Skeletal muscle cell (primary cell): ENCODE data around the gene DPF3.
"Not testable (repeated sequence)": the region's sequence is repeated elsewhere in the genome, so short reads cannot be mapped to it uniquely, and the experiment has no call there.

Source experiments
- DNase-seq: peaks from one replicate; pipeline ENCODE4 v3.0.0-alpha.2; 2010; ENCODE audit warnings: low read depth
- H3K4me3 ChIP-seq: 2 replicates; pipeline ENCODE4 v1.5.1; 2011; ENCODE audit warnings: low read depth, mild to moderate bottlenecking, control low read depth, low read length, moderate library complexity

DPF3 gene

DNA sequence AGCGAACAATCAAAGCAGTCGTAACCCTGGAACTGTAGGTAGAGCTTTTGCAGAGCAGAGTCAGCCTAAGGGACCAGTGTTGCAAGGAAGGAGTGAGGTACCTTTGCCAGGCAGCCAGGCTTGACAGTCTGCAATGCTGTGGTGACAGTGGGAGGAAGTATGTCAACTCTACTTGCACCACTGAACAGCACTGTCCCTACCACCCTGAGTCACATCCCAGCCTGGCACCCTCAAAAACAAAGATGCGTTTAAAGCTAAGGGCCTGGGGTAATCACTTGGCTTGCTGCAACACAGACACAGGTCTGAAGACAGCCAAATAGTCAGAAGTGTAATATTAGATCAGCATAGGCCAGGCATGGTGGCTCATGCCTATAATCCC lies 141.9 kb downstream of the DPF3 start:
- no peak overlapping the region for H3K4me3 ChIP-seq
- DNase-seq = no peak

DNA sequence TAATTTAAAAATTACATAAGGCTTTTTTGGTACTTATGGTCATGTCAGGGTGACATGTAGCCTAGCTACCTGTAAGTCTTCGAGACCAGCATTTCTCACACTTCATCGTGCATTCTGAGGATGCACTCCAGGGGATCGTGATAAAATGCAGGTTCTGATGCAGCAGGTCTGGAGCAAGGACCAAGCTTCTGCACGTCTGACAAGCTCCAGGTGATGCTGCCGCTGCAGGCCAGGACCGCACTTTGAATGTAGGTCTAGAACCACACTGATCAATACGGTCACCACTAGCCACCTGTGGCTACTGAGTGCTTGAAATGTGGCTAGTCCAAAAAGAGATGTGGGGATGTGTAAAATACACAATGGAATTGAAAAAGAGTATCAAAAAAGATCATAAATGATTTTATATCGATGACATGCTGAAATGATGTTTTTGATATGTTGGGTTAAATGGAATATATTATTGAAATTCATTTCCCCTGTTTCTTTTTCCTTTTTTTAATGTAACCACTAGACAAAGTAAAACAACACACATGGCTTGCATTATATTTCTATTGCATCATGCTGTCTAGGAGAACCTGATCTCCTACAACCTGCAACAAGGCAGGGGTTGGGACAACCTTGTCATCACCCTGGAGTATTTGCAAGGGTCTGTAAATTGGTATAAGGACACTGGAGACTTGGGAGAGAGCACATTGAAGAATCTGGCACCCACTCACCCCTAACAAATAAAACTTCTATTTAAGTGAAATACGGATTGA lies 142.4 kb downstream of the DPF3 start:
- no peak overlapping the region for H3K4me3 ChIP-seq
- no peak for DNase-seq

DNA sequence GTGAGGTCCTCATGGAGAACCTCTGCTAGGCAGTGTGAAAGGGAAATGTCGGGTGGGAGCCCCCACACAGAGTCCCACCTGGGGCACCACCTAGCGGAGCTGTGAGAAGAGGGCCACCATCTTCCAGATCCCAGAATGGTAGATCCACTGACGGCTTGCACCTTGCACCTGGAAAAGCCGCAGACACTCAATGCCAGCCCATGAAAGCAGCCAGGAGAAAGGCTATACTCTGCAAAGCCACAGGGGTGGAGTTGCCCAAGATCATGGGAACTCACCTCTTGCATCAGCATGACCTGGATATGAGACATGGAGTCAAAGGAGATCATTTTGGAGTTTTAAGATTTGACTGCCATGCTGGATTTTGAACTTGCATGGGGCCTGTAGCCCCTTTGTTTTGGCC lies 145.0 kb downstream of the DPF3 start:
- not testable (repeated sequence) for H3K4me3 ChIP-seq, DNase-seq

DNA sequence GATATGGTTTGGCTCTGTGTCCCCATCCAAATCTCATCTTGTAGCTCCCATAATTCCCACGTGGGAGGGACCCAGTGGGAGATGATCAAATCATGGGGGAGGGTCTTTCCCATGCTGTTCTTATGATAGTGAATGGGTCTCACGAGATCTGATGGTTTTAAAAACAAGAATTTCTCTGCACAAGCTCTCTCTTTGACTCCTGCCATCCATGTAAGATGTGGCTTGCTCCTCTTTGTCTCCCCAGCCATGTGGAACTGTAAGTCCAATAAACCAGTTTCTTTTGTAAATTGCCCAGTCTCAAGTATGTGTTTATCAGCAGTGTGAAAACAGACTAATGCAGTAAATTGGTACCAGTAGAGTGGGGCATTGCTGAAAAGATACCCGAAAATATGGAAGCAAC lies 146.2 kb downstream of the DPF3 start:
- no peak for DNase-seq
- H3K4me3 ChIP-seq = no peak overlapping the region

DNA sequence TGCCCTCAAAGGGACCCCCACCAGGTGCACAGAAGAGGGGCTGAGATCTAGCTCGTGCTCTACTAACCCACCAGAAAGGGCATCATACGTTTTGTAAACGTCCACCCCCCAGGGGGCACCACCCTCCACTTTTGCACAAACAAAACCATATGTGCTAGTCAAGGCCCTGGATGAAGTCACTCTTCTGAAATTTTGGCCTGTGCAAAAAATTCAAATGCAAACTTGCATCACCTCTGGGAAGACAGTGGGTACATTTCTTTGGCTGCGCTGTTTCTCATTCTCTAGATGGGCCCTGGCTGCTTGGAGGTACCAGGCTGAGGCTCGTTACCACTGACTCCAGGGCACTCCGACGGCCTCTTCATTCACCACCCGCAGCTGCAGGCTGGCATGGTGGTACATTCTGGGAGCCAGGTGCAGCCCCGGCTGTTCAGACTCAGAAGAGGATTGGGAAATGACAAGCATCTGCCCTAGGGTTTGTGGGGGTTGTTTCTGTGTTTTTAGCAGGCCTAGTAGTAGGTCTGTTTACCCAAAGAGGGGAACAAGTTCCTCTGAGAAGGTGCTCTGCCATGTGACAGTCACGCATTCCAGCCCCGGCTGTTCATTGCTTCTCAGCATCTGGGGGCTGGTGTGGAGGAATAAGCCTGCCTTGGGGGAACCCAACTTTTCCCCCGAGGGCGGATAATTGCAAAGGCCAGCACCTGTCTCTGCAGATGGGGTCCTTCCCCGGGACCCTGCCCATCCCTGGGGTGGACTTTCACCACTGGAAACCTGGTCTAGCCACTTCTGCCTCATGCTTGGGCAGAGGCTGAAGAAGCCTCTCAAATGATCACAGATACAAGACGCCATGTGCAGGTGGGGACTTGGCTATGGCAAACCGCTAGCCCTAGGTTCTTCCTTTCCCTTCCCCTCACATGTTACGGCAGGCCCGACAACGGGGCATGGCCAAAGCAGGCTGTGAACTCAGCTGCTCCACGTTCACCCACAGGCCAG lies 147.6 kb downstream of the DPF3 start:
- DNase-seq = peak; percentile 63
- no peak overlapping the region for H3K4me3 ChIP-seq

DNA sequence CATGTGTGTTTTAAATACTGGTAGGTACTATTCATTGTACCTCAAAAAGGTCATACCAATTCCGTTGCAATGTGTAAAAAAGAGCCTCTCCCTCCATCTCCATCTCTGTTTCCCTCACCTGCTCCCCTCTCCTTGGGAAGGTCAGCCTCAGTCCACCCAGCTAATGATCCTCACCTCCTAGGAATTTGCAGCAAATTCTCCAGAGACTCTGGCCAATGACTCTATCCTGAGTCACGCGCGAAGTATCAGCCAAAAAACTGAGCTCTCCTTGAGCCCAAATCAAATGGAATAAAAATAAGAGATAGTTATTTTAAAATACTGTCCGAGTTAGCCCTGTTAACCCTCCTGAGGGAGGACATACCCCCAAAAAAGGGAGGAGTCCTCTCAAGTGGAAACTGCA lies 148.4 kb downstream of the DPF3 start:
- peak; percentile 77 for DNase-seq
- H3K4me3 ChIP-seq = no peak overlapping the region

DNA sequence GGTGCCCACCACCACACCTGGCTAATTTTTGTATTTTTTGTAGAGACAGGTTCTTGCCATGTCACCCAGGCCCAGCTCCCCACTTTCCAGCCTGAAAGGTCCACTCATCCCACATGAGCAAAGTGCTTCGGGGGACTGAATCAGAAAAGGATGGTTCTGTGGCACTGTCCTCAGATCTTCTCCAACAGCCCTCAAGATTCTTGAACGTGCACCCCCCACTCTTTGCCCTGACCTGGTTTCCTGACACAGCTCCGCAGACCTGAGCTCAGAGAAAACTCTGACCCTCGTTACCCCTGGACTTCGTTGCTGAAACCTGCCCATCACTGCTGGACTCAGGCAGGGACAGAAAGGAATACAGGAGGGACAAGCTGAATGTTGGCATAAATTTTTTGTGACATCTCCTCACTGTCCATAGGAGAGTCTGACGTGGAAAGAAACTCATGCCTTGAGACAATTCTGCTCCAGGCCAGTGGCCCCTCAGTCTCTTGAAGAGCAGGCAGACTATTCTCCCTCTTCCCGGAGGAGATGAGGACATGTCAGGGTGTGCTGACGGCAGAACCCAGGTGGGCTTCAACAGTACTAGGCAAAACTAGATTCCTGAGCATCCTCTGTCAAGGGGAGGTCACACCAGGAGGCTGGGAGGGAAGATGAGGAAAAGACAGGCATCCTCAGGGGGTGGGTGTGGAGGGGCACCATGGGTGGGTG lies 149.3 kb downstream of the DPF3 start:
- no peak overlapping the region for H3K4me3 ChIP-seq
- no peak for DNase-seq

DNA sequence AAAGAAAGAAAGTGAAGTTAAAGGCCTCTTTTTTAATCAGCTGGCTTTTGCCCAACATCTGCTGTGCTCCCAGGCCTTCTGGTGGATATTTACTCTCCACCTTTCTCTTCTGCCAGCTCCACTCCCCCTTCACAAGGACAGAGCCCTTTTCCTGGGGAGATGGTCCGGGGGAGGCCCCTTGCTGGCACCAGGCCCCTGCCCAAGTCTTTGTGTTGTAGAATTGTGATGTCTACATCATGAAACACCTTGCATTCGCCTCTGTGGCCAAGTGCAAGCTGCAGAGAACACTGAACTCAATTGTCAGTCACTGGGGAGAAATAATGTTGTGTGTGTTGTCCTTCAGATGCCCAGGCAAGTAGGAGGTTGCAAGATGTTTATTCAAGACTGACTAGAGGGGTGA lies 150.3 kb downstream of the DPF3 start:
- H3K4me3 ChIP-seq = no peak overlapping the region
- no peak for DNase-seq

DNA sequence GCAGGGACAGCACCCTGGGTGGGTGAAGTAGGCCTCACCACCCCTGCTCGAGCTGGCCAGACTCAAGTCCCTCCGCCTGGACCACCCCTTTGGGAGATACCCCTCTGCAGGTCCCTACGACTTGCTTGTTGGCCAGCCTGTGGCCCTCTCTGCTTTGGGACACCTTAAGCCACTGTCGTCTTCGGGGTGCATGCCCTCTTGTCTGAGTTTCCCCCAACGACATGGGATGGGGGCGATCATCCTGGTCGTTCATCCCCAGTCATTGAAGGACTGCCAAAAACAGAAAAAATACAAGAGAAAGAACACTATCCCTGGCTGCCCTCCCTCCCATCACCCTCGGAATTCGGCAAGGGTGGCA lies 151.1 kb downstream of the DPF3 start:
- no peak for DNase-seq
- H3K4me3 ChIP-seq = no peak overlapping the region

DNA sequence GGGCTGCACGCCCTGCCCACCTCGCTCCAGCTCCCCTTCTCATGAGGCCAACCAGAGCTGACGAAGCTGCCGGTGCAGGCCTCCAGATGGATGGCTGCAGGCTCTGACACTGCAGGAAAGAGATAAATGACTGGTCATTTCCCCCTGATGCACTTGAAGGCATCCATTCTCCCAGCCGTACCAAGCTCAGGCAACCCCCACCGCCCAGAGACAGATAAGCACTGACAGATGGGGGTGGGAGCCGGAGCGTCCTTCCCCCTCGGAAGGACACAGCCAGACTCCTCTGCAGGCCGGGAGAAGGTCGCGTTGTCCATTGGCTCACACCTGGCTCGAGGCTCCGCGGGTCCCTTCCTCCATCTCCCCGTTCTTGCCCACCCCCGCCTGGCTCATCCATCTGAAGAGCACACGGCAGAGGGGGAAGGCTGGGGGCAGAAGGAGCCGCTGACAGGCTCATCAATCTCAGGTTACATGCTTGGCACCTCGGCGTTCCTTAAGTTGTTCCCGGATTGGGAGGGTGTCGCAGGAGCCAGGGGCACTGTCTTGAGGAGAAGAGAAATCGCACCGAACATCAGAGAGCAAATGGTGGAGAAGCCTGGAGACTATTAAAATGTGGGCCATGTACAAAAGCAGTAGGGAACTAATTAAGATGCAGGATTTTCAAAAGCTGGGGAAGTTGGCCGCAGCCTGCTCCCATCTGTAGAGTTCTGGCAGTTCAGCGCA lies 151.6 kb downstream of the DPF3 start:
- H3K4me3 ChIP-seq = no peak overlapping the region
- no peak for DNase-seq

DNA sequence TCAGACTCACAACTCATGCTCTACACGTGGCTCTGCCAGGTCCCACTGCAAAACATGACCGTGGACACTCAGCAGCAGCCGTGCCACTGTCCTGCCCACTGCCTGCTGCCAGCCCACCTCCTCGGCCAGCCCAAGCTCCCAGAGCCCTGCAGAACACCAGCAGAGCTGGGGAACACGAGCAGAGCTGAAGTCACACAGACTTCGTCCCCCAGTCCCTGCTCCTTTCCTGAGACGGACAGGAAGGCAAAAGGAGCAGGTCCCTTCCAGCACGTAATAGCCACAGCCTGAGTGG lies 152.1 kb downstream of the DPF3 start:
- no peak for DNase-seq
- no peak overlapping the region for H3K4me3 ChIP-seq

DNA sequence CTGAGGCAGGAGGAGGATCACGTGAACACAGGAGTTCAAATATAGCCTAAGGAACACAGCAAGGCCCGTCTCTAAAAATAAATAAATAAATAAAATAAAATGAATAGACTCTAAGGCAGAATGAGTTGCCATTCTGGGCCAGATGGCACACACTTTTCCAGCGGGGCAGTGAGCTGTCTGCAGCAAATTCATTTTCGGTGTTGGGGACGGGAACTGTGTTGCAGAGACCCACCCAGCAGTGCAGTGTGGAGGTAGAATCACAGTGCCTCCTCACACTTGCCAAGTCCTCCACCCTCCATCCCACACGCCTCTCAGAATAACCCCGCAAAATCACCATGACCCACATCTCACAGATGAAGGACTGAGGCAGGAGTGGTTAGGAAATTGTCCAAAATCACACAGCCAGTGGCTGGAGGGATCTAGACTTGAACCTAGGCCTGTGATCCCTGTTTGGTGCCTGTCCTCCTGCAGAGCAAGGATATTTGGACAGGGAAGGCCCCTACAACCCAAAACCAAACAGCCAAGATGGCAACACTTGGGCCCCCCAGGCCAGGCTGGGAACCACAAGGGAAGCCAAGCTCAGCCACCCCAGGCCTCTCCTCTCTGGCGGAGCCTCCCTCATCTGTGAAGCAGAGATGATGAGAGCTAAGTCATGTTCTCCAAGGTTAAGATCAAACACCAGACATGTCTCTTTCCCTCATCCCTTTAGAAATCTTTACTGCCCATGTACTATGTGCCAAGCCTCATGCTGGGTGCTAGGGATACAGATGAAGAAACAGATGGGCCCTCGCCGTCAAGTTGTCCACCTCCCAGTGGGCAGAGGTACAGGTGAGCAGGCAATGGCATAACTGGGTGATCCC lies 152.7 kb downstream of the DPF3 start:
- DNase-seq = no peak
- no peak overlapping the region for H3K4me3 ChIP-seq

DNA sequence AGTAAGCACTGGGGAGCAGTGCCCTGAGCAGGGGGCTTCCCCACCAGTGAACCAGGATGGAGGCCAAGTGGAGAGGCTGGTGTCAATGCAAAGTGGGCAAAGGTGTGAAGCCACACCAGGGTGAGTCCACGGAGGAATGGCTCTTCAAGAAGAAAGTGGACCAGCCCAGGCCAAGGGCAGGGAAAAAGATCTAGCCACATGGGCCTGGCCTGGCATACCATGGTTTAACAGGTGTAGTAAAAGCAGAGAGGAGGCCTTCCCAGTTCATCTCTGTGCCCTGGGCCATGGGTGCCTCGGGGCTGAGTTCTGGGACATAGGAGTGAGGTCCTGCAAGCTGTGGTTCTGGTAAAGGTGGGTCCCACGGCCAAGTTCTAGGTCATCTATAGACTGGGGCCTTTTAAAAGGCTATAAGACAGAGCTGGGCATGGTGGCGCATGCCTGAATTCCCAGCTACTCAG lies 153.4 kb downstream of the DPF3 start:
- H3K4me3 ChIP-seq = no peak overlapping the region
- no peak for DNase-seq

DNA sequence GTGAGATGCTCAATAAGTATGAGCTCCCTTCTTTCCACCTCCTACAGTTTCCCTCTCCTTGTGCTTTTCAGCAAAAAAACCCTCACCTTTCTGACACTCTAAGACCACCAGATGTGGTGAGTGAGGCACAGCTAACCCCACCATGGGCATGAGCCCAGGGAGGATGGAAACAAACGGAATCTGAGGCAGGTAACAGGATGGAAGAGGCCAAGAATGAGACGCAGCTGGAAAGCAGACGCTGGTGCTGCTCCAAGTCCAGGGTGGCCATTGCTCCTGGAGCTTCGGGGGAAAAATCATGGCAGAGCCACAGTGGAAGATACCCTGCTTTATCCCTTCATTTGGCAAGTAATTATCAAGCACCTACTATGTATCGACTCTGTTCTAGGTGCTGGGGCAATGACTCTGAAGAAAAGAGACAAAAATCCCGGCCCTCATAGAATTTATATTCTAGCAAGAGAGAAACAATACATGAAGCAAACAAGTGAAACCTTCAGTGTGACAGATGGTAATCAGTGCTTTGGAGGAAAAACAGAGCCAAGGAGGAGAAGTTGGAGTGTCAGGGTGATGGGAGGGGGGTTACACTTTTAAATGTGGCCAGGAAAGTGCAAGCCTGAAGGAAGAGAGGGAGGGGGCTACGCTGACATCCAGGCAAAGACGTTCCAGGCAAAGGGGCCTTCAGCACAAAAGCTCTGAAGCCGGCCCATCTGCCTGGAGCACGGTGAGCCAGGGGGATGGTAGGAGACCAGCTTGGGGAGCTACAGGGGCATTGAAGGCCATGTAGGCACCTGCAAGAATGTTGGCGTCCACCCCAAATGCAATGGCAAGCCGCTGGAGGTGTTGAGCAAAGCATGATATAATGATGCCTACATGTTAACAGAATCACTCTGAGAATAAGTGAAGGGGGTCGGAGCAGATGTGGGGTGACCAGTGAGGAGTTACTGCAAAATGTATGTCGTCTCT lies 154.2 kb downstream of the DPF3 start:
- H3K4me3 ChIP-seq = no peak overlapping the region
- DNase-seq = no peak

DNA sequence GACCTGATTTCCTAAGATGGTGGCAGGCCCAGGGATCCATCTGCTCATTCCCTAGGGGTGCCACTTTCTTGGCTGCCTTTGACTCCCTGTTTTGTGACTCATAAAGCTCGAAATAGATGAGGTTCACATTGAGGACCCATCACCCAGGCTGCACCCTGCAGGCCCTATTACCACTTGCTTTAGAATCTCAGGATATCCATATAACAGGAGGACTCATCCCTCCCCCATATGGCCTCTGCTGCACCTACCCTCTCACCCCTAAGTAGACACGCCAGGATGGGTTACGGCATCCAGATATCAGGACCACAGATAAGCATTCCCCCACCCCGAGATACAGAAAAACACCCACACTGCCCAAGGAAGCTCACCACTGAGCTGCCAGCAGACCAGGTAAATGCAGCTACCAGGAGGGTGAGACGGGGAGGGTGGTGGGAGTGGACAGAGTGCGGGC lies 155.7 kb downstream of the DPF3 start:
- no peak overlapping the region for H3K4me3 ChIP-seq
- DNase-seq = no peak

DNA sequence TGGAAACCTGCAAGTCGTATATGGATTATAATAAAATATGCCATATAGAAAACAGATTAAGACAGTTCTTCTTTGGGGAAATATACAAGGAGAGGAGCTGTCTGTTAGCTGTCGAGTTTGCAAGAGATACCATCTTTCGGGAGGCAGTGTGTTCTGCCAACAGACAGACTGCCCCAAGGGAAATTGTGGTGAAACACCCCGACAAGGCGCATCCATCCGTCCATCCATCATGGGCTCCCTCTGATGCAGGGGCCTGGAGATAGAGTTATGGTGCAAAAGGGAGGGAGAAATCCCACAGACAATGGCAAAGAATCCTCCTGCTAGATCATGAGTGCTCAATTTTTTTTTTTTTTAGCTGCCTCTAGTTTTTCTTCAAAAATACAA lies 156.3 kb downstream of the DPF3 start:
- no peak for DNase-seq
- no peak overlapping the region for H3K4me3 ChIP-seq

DNA sequence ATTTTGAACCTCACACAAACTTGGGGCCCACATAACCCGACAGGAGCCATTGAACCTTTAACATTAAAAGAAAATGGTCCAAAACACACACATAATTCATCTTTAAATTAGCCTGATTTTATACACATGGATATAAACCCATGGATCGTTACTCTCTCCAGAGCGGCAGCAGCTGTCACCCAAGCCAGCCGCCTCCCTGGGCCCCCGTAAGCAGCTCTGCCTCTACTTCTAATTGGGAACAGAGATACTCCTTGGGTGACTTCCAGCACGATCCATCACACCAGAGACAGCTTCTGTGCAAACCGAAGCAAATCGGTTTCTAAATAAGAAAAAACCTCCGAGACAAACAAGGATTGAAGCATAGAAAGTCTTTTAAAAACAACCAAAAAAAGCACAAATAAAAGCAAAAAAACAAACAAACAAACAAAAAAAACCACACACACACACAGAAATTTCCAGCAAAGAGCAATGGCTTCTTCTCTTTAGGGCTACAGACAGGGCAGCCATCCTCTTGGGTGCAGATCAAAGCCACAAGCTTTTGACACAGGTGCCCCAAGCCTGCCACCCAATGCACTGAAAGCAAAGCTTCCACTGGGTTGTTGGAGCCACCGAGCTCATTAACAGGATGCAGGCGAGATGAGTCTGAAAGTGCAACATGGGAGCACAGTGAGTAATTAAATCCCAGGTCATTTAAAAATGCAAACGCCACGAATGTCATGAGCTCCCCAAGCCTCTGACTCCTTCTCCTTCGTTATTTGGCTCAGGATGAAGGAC lies 156.9 kb downstream of the DPF3 start:
- no peak for DNase-seq

More for the DNA sequence above, 156.9 kb downstream of the DPF3 start:
- no peak overlapping the region for H3K4me3 ChIP-seq
